Thyroid gland (tissue), 4 donors: ENCODE measurements around the gene GMEB2. TPM values are rescaled to one million over a fixed set of nuclear protein-coding genes. Genes with fewer than 3 reads are reported as not detected.
"Not testable (repeated sequence)": the region's sequence is repeated elsewhere in the genome, so short reads cannot be mapped to it uniquely, and the experiment has no call there.

Experiments used
- DNase-seq, 2 donors: peaks; one replicate each; pipeline ENCODE4 v3.0.0-alpha.2; 2019
- H3K27ac ChIP-seq, 3 donors: fragments of 200-600 bp; sonication (generic); 1 replicate in 2 of 3; 2 replicates in 1 of 3; pipeline ENCODE4 v1.5.1; 2016 to 2019; ENCODE audit warnings: mild to moderate bottlenecking in 1 of 3, moderate library complexity in 1 of 3
- H3K27me3 ChIP-seq: fragments of 200-600 bp; sonication (generic); one replicate; pipeline ENCODE4 v1.5.1; 2019
- H3K36me3 ChIP-seq, 2 donors: fragments of 200-600 bp; sonication (generic); one replicate each; pipeline ENCODE4 v1.5.1; 2016 to 2019
- H3K4me1 ChIP-seq, 2 donors: fragments of 200-600 bp; sonication (generic); one replicate each; pipeline ENCODE4 v1.5.1; 2017 to 2019
- H3K4me3 ChIP-seq, 3 donors: fragments of 200-600 bp; sonication (generic); replicated peaks in 1 of 3; 1 replicate in 2 of 3; 2 replicates in 1 of 3; pipeline ENCODE4 v1.5.1; 2016; ENCODE audit warnings: mild to moderate bottlenecking in 1 of 3
- H3K9me3 ChIP-seq: fragments of 200-600 bp; sonication (generic); one replicate; pipeline ENCODE4 v1.5.1; 2017
- POLR2A ChIP-seq, 2 donors: fragments of 450-650 bp; IDR thresholded peaks; one replicate each; pipeline ENCODE4 v1.6.1; 2017; ENCODE audit warnings: antibody characterized with exemption in 2 of 2, mild to moderate bottlenecking in 2 of 2, moderate library complexity in 1 of 2
- WGBS, 2 donors: methylation state at CpG; one replicate each; pipeline ENCODE4 v1.1.5; 2017; 5-methylcytosine and 5-hydroxymethylcytosine counted together
- intact Hi-C: fragments of 100-400 bp; cut with DNase I; formaldehyde crosslinking; loops from one replicate; pipeline ENCODE4 v1.15.1; 2023
- total RNA-seq, 4 donors: library from RNA; depleted of rRNA; stranded (reverse); fragments of >200 nt; gene quantifications; one replicate each; pipeline ENCODE4 v1.2.3, GENCODE V29; 2016
- TF ChIP-seq, protein P1 (sequence below), 6 experiments: fragments of 200-600 bp in 3 of 6; fragments of 450-650 bp in 3 of 6; sonication (generic) in 3 of 6; IDR thresholded peaks; one replicate each; pipeline ENCODE4 v1.5.1; 2016 to 2019; ENCODE audit warnings: antibody characterized with exemption in 6 of 6, mild to moderate bottlenecking in 2 of 6, inconsistent platforms in 1 of 6, moderate library complexity in 1 of 6

GMEB2 gene
- total RNA-seq, 4 donors from 2014 or later = 23.1 to 34.9 (median 29.9) TPM

GRCh38 chr20:63636752-63637628 is 10.1 kb upstream of the GMEB2 start:
- no peaks in the 10 kb centered on the region for H3K27me3 ChIP-seq
- no peak for DNase-seq
- H3K4me3 ChIP-seq = no peak overlapping the region
- peaks cover 42 to 59% of the 10 kb centered on the region in 2 donors for H3K4me1 ChIP-seq
- WGBS, 2 donors = 72 to 77% methylated on average over 16 to 19 of the region's 19 CpGs
- no peaks in the 10 kb centered on the region for H3K36me3 ChIP-seq
- H3K27ac ChIP-seq = peak overlapping the region; percentile 85 to 99 (median 95)
- intact Hi-C loops = no loop called here
- TF ChIP-seq, protein P1, sequence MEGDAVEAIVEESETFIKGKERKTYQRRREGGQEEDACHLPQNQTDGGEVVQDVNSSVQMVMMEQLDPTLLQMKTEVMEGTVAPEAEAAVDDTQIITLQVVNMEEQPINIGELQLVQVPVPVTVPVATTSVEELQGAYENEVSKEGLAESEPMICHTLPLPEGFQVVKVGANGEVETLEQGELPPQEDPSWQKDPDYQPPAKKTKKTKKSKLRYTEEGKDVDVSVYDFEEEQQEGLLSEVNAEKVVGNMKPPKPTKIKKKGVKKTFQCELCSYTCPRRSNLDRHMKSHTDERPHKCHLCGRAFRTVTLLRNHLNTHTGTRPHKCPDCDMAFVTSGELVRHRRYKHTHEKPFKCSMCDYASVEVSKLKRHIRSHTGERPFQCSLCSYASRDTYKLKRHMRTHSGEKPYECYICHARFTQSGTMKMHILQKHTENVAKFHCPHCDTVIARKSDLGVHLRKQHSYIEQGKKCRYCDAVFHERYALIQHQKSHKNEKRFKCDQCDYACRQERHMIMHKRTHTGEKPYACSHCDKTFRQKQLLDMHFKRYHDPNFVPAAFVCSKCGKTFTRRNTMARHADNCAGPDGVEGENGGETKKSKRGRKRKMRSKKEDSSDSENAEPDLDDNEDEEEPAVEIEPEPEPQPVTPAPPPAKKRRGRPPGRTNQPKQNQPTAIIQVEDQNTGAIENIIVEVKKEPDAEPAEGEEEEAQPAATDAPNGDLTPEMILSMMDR (IDR thresholded peaks at IDR 0.05) = no peak
- TF ChIP-seq POLR2A (IDR thresholded peaks at IDR 0.05) = no peak
- no peaks in the 10 kb centered on the region for H3K9me3 ChIP-seq

DNA sequence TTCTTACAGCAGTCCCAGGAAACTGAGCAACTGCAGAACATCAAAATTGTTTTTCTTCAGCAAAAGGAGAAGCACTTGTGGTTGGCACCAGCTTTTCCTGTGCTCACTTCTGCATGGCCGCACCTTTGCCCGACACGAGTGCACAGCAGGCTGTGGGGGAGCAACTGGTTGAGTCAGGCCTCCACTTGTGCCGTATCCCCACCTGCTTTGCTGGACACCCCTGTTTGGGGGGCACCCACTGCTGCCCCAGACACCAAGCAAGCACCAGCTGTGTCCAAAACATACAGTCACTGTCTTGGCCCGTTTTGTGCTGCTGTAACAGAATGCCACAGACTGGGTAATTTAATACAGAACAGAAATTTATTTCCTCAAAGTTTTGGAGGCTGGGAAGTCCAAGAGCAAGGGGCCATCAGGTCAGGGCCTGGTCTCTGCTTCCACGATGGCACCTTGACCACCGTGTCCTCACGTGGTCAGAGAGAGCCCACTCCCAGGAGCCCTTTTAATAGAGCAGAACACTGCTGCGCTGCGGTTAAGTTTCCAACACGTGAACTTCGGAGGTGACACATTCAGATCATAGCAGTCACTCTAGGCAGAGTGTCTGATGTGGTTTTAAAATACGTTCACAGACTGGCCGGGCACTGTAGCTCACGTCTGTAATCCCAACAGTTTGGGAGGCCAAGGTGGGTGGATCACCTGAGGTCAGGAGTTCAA is 8.7 kb upstream of the GMEB2 start:
- Histone ChIP-seq H3K4me3 (no peak overlapping the region), H3K4me1 (peaks cover 54 to 64% of the 10 kb centered on the region in 2 donors), H3K27me3 (no peaks in the 10 kb centered on the region), H3K36me3 (no peaks in the 10 kb centered on the region), H3K9me3 (no peaks in the 10 kb centered on the region), H3K27ac (peak overlapping the region; percentile 89 to 99 (median 95))
- WGBS, 2 donors = 60% methylated on average over 15 of the region's 15 CpGs
- TF ChIP-seq, protein P1 (IDR thresholded peaks at IDR 0.05) = no peak
- peak in 1 of 2 donors; percentile 35 for TF ChIP-seq POLR2A (IDR thresholded peaks at IDR 0.05)
- intact Hi-C loops = no loop called here
- DNase-seq = peak; percentile 93 to 94

DNA sequence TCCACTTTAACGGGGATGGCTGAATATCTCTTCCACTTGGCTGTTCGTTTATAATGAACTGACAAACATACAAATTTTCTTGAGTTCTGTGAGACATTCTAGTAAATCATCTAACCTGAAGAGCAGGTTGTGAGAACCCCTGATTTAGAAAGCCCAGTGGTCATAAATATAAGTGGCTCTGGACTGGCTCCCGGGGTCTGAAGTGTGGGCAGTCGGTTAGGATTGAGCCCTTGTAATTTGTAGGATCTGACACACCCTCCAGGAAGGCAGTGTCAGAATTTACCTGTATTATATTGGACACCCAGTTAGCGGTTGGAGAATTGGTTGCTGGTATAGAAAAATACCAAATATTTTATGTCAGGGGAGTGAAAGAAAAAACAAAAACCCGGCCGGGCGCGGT is 6.8 kb upstream of the GMEB2 start:
- TF ChIP-seq, protein P1 (IDR thresholded peaks at IDR 0.05) = no peak
- no peak for TF ChIP-seq POLR2A (IDR thresholded peaks at IDR 0.05)
- Histone ChIP-seq H3K27ac (peak overlapping the region; percentile 91 to 99 (median 98)), H3K4me1 (peaks cover 58 to 71% of the 10 kb centered on the region in 2 donors), H3K4me3 (no peak overlapping the region), H3K36me3 (no peaks in the 10 kb centered on the region), H3K27me3 (no peaks in the 10 kb centered on the region), H3K9me3 (no peaks in the 10 kb centered on the region)
- intact Hi-C loops = no loop called here
- DNase-seq = peak; percentile 59 to 62
- WGBS, 2 donors = 67 to 69% methylated on average over 9 of the region's 9 CpGs

- peak in 1 of 2 donors; percentile 12 for TF ChIP-seq POLR2A (IDR thresholded peaks at IDR 0.05)
- peak overlapping the region; percentile 91 to 99 (median 98) for H3K27ac ChIP-seq
- H3K36me3 ChIP-seq, H3K27me3 ChIP-seq, H3K9me3 ChIP-seq, H3K4me3 ChIP-seq, intact Hi-C loops: not testable (repeated sequence)
- 29 to 35% methylated on average over 10 of the region's 10 CpGs for WGBS, 2 donors
- peak; percentile 95 for DNase-seq
- peaks cover 61 to 67% of the 10 kb centered on the region in 2 donors for H3K4me1 ChIP-seq
Measured at GRCh38 chr20:63631426-63631825, 4.5 kb upstream of the GMEB2 start.

DNA sequence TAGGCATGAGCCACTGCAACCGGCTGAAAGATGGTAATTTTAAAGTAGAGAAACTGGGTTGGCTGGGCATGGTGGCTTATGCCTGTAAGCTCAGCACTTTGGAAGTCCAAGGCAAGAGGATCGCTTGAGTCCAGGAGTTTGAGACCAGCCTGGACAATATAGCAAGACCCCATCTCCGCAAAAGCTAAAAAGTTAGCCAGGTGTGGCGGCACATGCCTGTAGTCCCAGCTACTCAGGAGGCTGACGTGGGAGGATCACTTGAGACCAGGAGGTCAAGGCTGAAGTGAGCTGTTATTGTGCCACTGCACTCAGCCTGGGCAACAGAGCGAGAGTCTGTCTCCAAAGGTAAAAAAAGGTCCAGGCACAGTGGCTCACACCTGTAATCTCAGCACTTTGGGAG is 4.1 kb upstream of the GMEB2 start:
- Histone ChIP-seq H3K27ac (peak overlapping the region; percentile 91 to 99 (median 98)), H3K4me1 (peaks cover 59 to 63% of the 10 kb centered on the region in 2 donors)
- H3K27me3 ChIP-seq, H3K36me3 ChIP-seq, intact Hi-C loops, H3K9me3 ChIP-seq, H3K4me3 ChIP-seq: not testable (repeated sequence)
- DNase-seq = peak in 1 of 2 donors; percentile 45
- 83 to 89% methylated on average over 6 of the region's 6 CpGs for WGBS, 2 donors
